HepG2 (cell line): ENCODE measurements around the gene DNAAF8.

Experiments used
- ARNT ChIP-seq: fragments of 450-650 bp; IDR thresholded peaks from 2 replicates; pipeline ENCODE4 v1.6.1; 2017
- ELF1 ChIP-seq: sonication (generic); formaldehyde crosslinking; IDR thresholded peaks from 2 replicates; pipeline ENCODE4 v1.4.0; 2020; ENCODE audit warnings: missing genetic modification reagents
- FOXC1 ChIP-seq: sonication (generic); formaldehyde crosslinking; IDR thresholded peaks from 2 replicates; pipeline ENCODE4 v1.8.0; 2022; ENCODE audit warnings: mild to moderate bottlenecking, missing genetic modification reagents, borderline replicate concordance
- MIER2 ChIP-seq: IDR thresholded peaks from 2 replicates; pipeline ENCODE4 v1.6.1; 2016; ENCODE audit warnings: missing biosample characterization, missing genetic modification reagents
- ZFP41 ChIP-seq: sonication (generic); formaldehyde crosslinking; IDR thresholded peaks from 2 replicates; pipeline ENCODE4 v1.4.0; 2020; ENCODE audit warnings: mild to moderate bottlenecking, missing genetic modification reagents, borderline replicate concordance
- ZFYVE20 ChIP-seq: sonication (generic); formaldehyde crosslinking; IDR thresholded peaks from 2 replicates; pipeline ENCODE4 v1.8.0; 2023; ENCODE audit warnings: low read depth, mild to moderate bottlenecking, moderate library complexity, missing genetic modification reagents, borderline replicate concordance
- ZNF264 ChIP-seq: sonication (generic); formaldehyde crosslinking; IDR thresholded peaks from 2 replicates; pipeline ENCODE4 v1.4.0; 2020; ENCODE audit warnings: missing genetic modification reagents
- ZNF512 ChIP-seq: sonication (generic); formaldehyde crosslinking; IDR thresholded peaks from 2 replicates; pipeline ENCODE4 v1.4.0; 2020; ENCODE audit warnings: mild to moderate bottlenecking, missing genetic modification reagents

GRCh38 chr16:4772351-4772750 is 38.0 kb downstream of the DNAAF8 start:
- TF ChIP-seq MIER2 (CRISPR knock-in tag) (no peak), ZFP41 (CRISPR knock-in tag) (no peak), ELF1 (no peak), ARNT (no peak), FOXC1 (CRISPR knock-in tag) (no peak), ZFYVE20 (CRISPR knock-in tag) (no peak), ZNF264 (CRISPR knock-in tag) (no peak), ZNF512 (CRISPR knock-in tag) (no peak)
